ENCODE results near the gene C4orf51.

The C4orf51 gene

GRCh38 chr4:145716200-145716599 is 36.3 kb downstream of the C4orf51 start:
- DNase-seq = no peak

GRCh38 chr4:145716661-145717200 is 36.8 kb downstream of the C4orf51 start:
- DNase-seq = no peak

- DNase-seq = no peak
Observed at GRCh38 chr4:145719752-145720624, 40.0 kb downstream of the C4orf51 start.

- no peak for DNase-seq
Observed at GRCh38 chr4:145720656-145721055, 40.7 kb downstream of the C4orf51 start.

GRCh38 chr4:145722561-145722960 is 42.6 kb downstream of the C4orf51 start:
- no peak for DNase-seq

GRCh38 chr4:145723336-145723735 is 43.4 kb downstream of the C4orf51 start:
- no peak for DNase-seq

GRCh38 chr4:145730026-145730425 is 50.1 kb downstream of the C4orf51 start:
- DNase-seq = no peak

GRCh38 chr4:145731028-145731427 is 51.1 kb downstream of the C4orf51 start:
- DNase-seq = no peak

- DNase-seq = no peak
Observed at GRCh38 chr4:145732001-145732815, 52.3 kb downstream of the C4orf51 start.

- DNase-seq = peak; percentile 53
Observed at GRCh38 chr4:145732895-145733880, 53.2 kb downstream of the C4orf51 start.

- no peak for DNase-seq
Observed at GRCh38 chr4:145734031-145734430, 54.1 kb downstream of the C4orf51 start.

- peak; percentile 7 for DNase-seq
Observed at GRCh38 chr4:145734576-145735346, 54.8 kb downstream of the C4orf51 start.

- no peak for DNase-seq
Observed at GRCh38 chr4:145735347-145735675, 55.4 kb downstream of the C4orf51 start.

GRCh38 chr4:145735827-145736226 is 55.9 kb downstream of the C4orf51 start:
- no peak for DNase-seq

- no peak for DNase-seq
Observed at GRCh38 chr4:145736241-145736831, 56.4 kb downstream of the C4orf51 start.

GRCh38 chr4:145739845-145740244 is 59.9 kb downstream of the C4orf51 start:
- no peak for DNase-seq

GRCh38 chr4:145740806-145741205 is 60.9 kb downstream of the C4orf51 start:
- no peak for DNase-seq

GRCh38 chr4:145743641-145744040 is 63.7 kb downstream of the C4orf51 start:
- no peak for DNase-seq

GRCh38 chr4:145755802-145756201 is 75.9 kb downstream of the C4orf51 start:
- no peak for DNase-seq

GRCh38 chr4:145756244-145756643 is 76.3 kb downstream of the C4orf51 start:
- DNase-seq = no peak

- no peak for DNase-seq
Observed at GRCh38 chr4:145757188-145757587, 77.2 kb downstream of the C4orf51 start.

Measured in GOT3 (cell line).